Gastrocnemius medialis (tissue), 4 donors: ENCODE results near the gene EPHB6.

Experiments used
- CTCF ChIP-seq, 5 experiments: fragments of 450-650 bp in 3 of 5; fragments of 200-600 bp in 2 of 5; sonication (generic) in 2 of 5; IDR thresholded peaks in 4 of 5; conservative IDR thresholded peaks in 1 of 5; 1 replicate in 4 of 5; 2 replicates in 1 of 5; pipeline ENCODE4 v1.5.1; 2016 to 2019; ENCODE audit warnings: antibody characterized with exemption in 5 of 5, mild to moderate bottlenecking in 3 of 5, moderate library complexity in 3 of 5
- POLR2A ChIP-seq, 2 donors: fragments of 450-650 bp; IDR thresholded peaks; one replicate each; pipeline ENCODE4 v1.6.1; 2017; ENCODE audit warnings: antibody characterized with exemption in 2 of 2, mild to moderate bottlenecking in 2 of 2, moderate library complexity in 2 of 2

GRCh38 chr7:142897691-142898090 is 42.8 kb downstream of the EPHB6 start:
- TF ChIP-seq CTCF (IDR thresholded peaks at IDR 0.05 in 4 of 5, conservative IDR thresholded peaks at IDR 0.05 in 1 of 5) = no peak
- TF ChIP-seq POLR2A (IDR thresholded peaks at IDR 0.05) = no peak
